Sigmoid colon (tissue), 7 donors: ENCODE measurements around the gene CCDC146. TPM values are rescaled to one million over a fixed set of nuclear protein-coding genes. Genes with fewer than 3 reads are reported as not detected.
A peak's percentile ranks its signal among the peaks of the same experiment; 100 is the strongest.
"Not testable (repeated sequence)": the region's sequence is repeated elsewhere in the genome, so short reads cannot be mapped to it uniquely, and the experiment has no call there.

Source experiments
- DNase-seq: peaks from one replicate; pipeline ENCODE4 v3.0.0-alpha.2; 2019
- H3K27ac ChIP-seq, 4 donors: fragments of 200-600 bp; sonication (generic); one replicate each; pipeline ENCODE4 v1.5.1; 2016 to 2019; ENCODE audit warnings: mild to moderate bottlenecking in 1 of 4
- H3K27me3 ChIP-seq, 3 donors: fragments of 200-600 bp; sonication (generic); one replicate each; pipeline ENCODE4 v1.5.1; 2019; ENCODE audit warnings: mild to moderate bottlenecking in 1 of 3
- H3K36me3 ChIP-seq, 4 donors: fragments of 200-600 bp; sonication (generic); one replicate each; pipeline ENCODE4 v1.5.1; 2016 to 2019
- H3K4me1 ChIP-seq, 4 donors: fragments of 200-600 bp; sonication (generic); one replicate each; pipeline ENCODE4 v1.5.1; 2017 to 2019
- H3K4me3 ChIP-seq, 4 donors: fragments of 200-600 bp; sonication (generic); one replicate each; pipeline ENCODE4 v1.5.1; 2017 to 2019; ENCODE audit warnings: mild to moderate bottlenecking in 2 of 4, moderate library complexity in 1 of 4
- H3K9me3 ChIP-seq, 4 donors: fragments of 200-600 bp in 3 of 4; sonication (generic) in 3 of 4; one replicate each; pipeline versions ENCODE4 v1.5.1 to v1.6.1; 2013 to 2019
- EP300 ChIP-seq, 4 donors: sonication (generic); formaldehyde crosslinking; IDR thresholded peaks; one replicate each; pipeline ENCODE4 v1.6.1; 2017; ENCODE audit warnings: antibody characterized with exemption in 4 of 4
- POLR2A ChIP-seq, 2 donors: fragments of 450-650 bp; IDR thresholded peaks; one replicate each; pipeline ENCODE4 v1.6.1; 2016; ENCODE audit warnings: antibody characterized with exemption in 2 of 2, mild to moderate bottlenecking in 2 of 2, moderate library complexity in 2 of 2
- POLR2AphosphoS5 ChIP-seq, 4 donors: sonication (generic); formaldehyde crosslinking; IDR thresholded peaks; one replicate each; pipeline ENCODE4 v1.6.1; 2017; ENCODE audit warnings: antibody characterized with exemption in 4 of 4
- WGBS, 2 donors: extraction: QIAGEN DNeasy Blood & Tissue Kit; methylation state at CpG; one replicate each; pipeline ENCODE4 v1.1.7; 2013; 5-methylcytosine and 5-hydroxymethylcytosine counted together
- intact Hi-C: fragments of 100-400 bp; cut with DNase I; formaldehyde crosslinking; loops from one replicate; pipeline ENCODE4 v1.15.1; 2023
- polyA plus RNA-seq, 3 donors: library from polyadenylated mRNA; stranded (reverse); fragments of 200-250 nt; gene quantifications; one replicate each; pipeline ENCODE4 v1.2.3, GENCODE V29; 2013
- total RNA-seq, 4 donors: library from RNA; depleted of rRNA; stranded (reverse); fragments of >200 nt; gene quantifications; one replicate each; pipeline ENCODE4 v1.1.0, GENCODE V29; 2016
- TF ChIP-seq, protein P1 (sequence below), 4 experiments: fragments of 450-650 bp in 3 of 4; fragments of 200-600 bp in 1 of 4; IDR thresholded peaks; one replicate each; pipeline ENCODE4 v1.5.1; 2016 to 2019; ENCODE audit warnings: antibody characterized with exemption in 4 of 4, mild to moderate bottlenecking in 3 of 4, moderate library complexity in 2 of 4
- donor health status: healthy with polysubstance abuse.
- donor health status: Bipolar disorder and iron deficiency.
- donor health status: healthy.

CCDC146 gene
- total and polyA plus RNA-seq, 7 donors = 2.3 to 45.7 (median 18.4) TPM

DNA sequence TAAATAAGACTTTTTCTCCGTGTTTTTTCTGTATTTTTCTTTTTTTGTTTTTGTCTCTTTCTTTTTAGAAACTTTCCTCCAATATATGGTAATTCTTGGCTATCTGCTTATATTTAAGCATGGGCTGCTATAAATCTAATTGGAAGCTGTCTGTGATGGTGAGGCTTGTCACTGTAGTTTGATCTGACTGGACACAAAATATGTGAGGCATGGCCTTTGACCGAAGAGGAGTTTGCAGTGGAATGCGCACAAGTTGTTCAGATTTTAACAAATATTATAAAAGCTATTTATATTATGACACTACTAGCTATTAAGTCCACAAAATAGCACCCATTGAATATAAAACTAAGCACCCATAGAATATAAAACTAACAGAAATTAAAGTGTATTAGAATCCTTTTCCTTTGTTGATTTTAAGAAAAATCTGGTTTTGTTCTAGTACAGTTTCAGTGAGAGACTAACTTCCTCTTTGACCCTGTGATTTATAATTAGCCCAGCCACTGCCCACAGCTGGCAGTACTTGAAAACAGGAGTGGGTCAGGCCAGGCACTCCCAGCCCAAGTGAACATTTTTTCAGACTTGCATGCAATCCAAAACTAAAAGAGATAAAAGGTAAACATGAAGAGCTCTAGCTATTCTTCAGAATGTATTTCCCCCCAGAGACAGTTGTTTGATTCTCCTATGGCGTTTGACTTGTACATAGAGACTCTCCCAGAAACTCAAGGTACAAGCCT, 147.1 kb downstream of the CCDC146 start:
- Histone ChIP-seq H3K4me1 (peaks cover 0 to 15% (median 8%) of the 10 kb centered on the region in 4 donors), H3K27me3 (no peaks in the 10 kb centered on the region), H3K27ac (peak overlapping the region in 3 of 4 donors; percentile 19 to 54 (median 33)), H3K36me3 (peaks cover 0 to 3% (median 0%) of the 10 kb centered on the region in 4 donors), H3K9me3 (no peaks in the 10 kb centered on the region), H3K4me3 (no peak overlapping the region)
- WGBS, 2 donors = 79 to 87% methylated on average over 4 of the region's 4 CpGs
- intact Hi-C loops = no loop called here
- TF ChIP-seq POLR2AphosphoS5 (IDR thresholded peaks at IDR 0.05) (no peak), EP300 (IDR thresholded peaks at IDR 0.05) (no peak), POLR2A (IDR thresholded peaks at IDR 0.05) (no peak)
- TF ChIP-seq, protein P1, sequence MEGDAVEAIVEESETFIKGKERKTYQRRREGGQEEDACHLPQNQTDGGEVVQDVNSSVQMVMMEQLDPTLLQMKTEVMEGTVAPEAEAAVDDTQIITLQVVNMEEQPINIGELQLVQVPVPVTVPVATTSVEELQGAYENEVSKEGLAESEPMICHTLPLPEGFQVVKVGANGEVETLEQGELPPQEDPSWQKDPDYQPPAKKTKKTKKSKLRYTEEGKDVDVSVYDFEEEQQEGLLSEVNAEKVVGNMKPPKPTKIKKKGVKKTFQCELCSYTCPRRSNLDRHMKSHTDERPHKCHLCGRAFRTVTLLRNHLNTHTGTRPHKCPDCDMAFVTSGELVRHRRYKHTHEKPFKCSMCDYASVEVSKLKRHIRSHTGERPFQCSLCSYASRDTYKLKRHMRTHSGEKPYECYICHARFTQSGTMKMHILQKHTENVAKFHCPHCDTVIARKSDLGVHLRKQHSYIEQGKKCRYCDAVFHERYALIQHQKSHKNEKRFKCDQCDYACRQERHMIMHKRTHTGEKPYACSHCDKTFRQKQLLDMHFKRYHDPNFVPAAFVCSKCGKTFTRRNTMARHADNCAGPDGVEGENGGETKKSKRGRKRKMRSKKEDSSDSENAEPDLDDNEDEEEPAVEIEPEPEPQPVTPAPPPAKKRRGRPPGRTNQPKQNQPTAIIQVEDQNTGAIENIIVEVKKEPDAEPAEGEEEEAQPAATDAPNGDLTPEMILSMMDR (IDR thresholded peaks at IDR 0.05) = no peak
- DNase-seq = no peak

DNA sequence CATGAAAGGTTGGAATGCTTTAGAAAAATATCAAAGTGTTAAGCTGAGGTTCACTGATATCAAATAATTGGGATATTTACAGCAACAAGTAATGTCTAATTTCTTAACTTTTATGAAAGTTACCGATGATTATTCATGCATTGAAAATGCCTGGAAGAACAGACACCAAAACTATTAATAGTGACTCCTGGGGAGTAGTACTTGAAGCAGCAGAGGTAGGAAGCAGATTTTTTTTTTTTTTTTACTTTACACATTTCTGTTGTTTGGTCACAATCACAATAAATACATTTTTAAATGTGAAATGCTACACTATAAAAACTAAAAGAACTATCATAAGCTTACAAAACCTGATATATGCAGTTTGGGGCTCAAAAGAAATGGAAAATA, 147.7 kb downstream of the CCDC146 start:
- H3K27me3 ChIP-seq = no peaks in the 10 kb centered on the region
- WGBS, 2 donors = 88 to 98% methylated on average over 1 of the region's 1 CpG
- H3K4me1 ChIP-seq = peaks cover 0 to 15% (median 8%) of the 10 kb centered on the region in 4 donors
- no peak for DNase-seq
- H3K4me3 ChIP-seq = no peak overlapping the region
- peaks cover 0 to under 1% (median 0%) of the 10 kb centered on the region in 4 donors for H3K36me3 ChIP-seq
- H3K9me3 ChIP-seq = no peaks in the 10 kb centered on the region
- intact Hi-C loops = no loop called here
- peak overlapping the region in 3 of 4 donors; percentile 19 to 54 (median 33) for H3K27ac ChIP-seq
- no peak for TF ChIP-seq EP300 (IDR thresholded peaks at IDR 0.05)

DNA sequence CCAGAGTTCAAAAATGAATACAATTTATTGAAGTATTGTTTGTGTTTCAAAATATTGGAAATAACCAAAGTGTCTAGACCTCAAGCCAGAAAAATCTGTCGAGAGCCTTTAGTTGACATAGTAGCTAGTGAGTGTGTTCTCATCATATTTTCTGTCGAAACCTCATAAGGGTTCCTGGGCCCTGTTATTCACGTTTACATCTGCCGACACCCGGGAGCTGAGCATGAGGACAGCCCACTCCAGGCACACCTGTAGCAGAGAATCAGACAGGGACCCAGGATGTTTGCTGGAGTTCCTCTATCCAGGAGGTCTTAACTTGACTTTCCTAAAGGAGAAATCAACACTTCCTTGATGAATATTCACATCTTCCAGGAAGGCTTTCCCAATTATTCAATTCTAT, 149.4 kb downstream of the CCDC146 start:
- H3K9me3 ChIP-seq = no peaks in the 10 kb centered on the region
- H3K4me1 ChIP-seq = peaks cover 0 to 15% (median 11%) of the 10 kb centered on the region in 4 donors
- H3K4me3 ChIP-seq = no peak overlapping the region
- no peaks in the 10 kb centered on the region for H3K27me3 ChIP-seq
- no peak overlapping the region for H3K27ac ChIP-seq
- no peak for TF ChIP-seq POLR2A (IDR thresholded peaks at IDR 0.05)
- no peak for TF ChIP-seq POLR2AphosphoS5 (IDR thresholded peaks at IDR 0.05)
- TF ChIP-seq, protein P1 (IDR thresholded peaks at IDR 0.05) = no peak
- no peak for TF ChIP-seq EP300 (IDR thresholded peaks at IDR 0.05)
- DNase-seq = no peak
- no peaks in the 10 kb centered on the region for H3K36me3 ChIP-seq
- intact Hi-C loops = no loop called here
- 95 to 96% methylated on average over 5 of the region's 5 CpGs for WGBS, 2 donors

DNA sequence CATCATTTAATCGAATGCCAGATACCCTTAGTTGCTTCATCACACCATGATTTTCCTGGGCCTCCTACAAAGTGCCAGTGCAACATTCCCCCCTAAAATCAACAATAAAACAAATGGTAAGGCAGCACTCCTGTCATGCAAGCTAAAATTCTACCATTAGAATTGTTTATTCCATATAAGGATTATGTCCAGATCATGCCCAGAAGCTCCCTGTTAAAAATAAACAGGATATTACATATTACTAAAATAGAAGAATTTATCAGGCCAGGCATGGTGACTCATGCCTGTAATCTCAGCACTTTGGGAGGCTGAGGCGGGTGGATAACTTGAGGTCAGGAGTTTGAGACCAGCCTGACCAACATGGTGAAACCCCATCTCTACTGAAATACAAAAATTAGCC, 153.2 kb downstream of the CCDC146 start:
- intact Hi-C loops, H3K9me3 ChIP-seq, H3K36me3 ChIP-seq, H3K27me3 ChIP-seq, DNase-seq, H3K4me3 ChIP-seq: not testable (repeated sequence)
- WGBS, 2 donors = 84 to 90% methylated on average over 2 of the region's 2 CpGs
- Histone ChIP-seq H3K27ac (peak overlapping the region in 1 of 4 donors; percentile 37), H3K4me1 (peaks cover 0 to 10% (median 5%) of the 10 kb centered on the region in 4 donors)

DNA sequence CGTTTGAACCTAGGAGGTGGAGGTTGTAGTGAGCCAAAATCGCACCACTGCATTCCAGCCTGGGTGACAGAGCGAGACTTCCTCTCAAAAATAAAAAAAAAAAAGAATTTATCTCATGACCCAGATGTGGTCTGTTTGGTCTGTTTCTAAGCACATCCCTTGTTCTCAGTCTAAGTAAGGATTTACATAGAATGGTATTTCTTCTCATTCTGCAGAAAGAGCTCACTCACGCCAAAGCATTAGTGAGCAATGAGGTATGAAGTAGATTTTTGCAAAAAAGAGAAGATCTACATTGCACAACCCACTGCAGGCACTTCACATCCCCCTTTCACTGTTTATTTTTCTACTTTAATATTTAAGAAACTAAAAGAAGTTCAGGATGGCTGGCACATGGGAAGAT, 153.7 kb downstream of the CCDC146 start:
- intact Hi-C loops = no loop called here
- TF ChIP-seq POLR2A (IDR thresholded peaks at IDR 0.05) = no peak
- H3K27ac ChIP-seq = peak overlapping the region in 1 of 4 donors; percentile 37
- DNase-seq = no peak
- H3K27me3 ChIP-seq = no peaks in the 10 kb centered on the region
- peaks cover 0 to 15% (median 9%) of the 10 kb centered on the region in 4 donors for H3K4me1 ChIP-seq
- 67 to 82% methylated on average over 4 of the region's 4 CpGs for WGBS, 2 donors
- no peak overlapping the region for H3K4me3 ChIP-seq
- H3K36me3 ChIP-seq = no peaks in the 10 kb centered on the region
- no peaks in the 10 kb centered on the region for H3K9me3 ChIP-seq

DNA sequence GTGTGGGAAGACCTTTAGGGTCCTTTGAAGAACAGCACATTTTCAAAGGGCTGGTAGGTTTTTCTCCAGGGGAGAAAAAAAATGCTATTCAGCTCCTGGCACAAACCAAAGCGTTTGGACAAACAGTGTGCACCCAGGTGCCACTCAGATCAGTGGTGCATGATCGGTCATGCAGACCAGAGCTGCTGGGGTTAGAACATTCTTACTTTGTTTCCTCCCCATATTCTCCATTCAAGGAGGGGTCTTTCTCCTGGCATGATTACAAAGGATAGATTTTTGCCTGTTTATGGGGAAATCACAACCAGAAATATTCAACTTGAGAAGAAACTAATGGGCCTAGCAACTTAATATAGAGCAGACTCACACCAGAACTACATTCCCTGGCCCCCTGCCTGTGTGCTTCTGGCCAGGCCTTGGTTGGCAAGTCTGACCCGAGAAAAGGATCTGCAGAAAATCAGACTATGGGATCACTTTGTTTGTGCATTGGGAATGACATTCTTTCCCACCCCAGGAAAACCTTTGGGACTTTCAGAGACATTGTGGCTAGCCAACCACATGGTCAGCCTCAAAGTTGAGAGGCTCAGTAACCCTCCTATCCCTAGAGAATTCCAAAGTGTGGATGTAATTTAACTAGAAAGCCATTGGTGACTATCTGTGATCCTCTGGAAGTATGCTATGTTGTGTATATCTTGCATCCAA, 159.5 kb downstream of the CCDC146 start:
- no peaks in the 10 kb centered on the region for H3K9me3 ChIP-seq
- H3K4me1 ChIP-seq = peaks cover 0 to 58% (median 42%) of the 10 kb centered on the region in 4 donors
- intact Hi-C loops = no loop called here
- DNase-seq = no peak
- TF ChIP-seq, protein P1 (IDR thresholded peaks at IDR 0.05) = no peak
- peak in 3 of 4 donors; percentile 21 to 63 (median 57) for TF ChIP-seq POLR2AphosphoS5 (IDR thresholded peaks at IDR 0.05)
- peak overlapping the region in 2 of 4 donors; percentile 19 to 24 for H3K4me3 ChIP-seq
- no peaks in the 10 kb centered on the region for H3K27me3 ChIP-seq
- 72 to 92% methylated on average over 3 of the region's 3 CpGs for WGBS, 2 donors
- no peaks in the 10 kb centered on the region for H3K36me3 ChIP-seq
- peak overlapping the region in 3 of 4 donors; percentile 64 to 72 (median 71) for H3K27ac ChIP-seq
